GM12878 (cell line): Measurements from ENCODE around the gene PRR35. TPM values are rescaled to one million over a fixed set of nuclear protein-coding genes. Genes with fewer than 3 reads are reported as not detected.

Experiments used
- ATAC-seq: fragments of 200-7000 bp; cut with Tn5 transposase; 3 replicates; pipeline ENCODE4 v1.9.1; 2020; ENCODE audit warnings: mild to moderate bottlenecking, moderate library complexity
- BruUV-seq: library from RNA; stranded (reverse); fragments of 400-500 nt; replicated peaks from 2 replicates; lab custom pipeline; 2021; lab: Mats Ljungman, UMichigan
- CTCF ChIA-PET: fragments of 300-600 bp; sonication (Branson Sonifier 250); formaldehyde crosslinking; extraction: SDS; loops from one replicate; lab custom pipeline; 2021; ENCODE audit warnings: inconsistent platforms; lab: Yijun Ruan, JAX
- POLR2A ChIA-PET: fragments of 350-600 bp; formaldehyde crosslinking; extraction: SDS; loops from one replicate; lab custom pipeline; 2021; ENCODE audit warnings: inconsistent platforms; lab: Charles Lee
- RAD21 ChIA-PET: fragments of 300-600 bp; sonication (Branson Sonifier 250); formaldehyde crosslinking; loops from one replicate; lab custom pipeline; 2023; ENCODE audit warnings: antibody characterized with exemption; ENCODE audit not compliant: unreplicated experiment; lab: Charles Lee
- SMC1A ChIA-PET: fragments of 300-600 bp; sonication (Branson Sonifier 250); formaldehyde crosslinking; loops from one replicate; lab custom pipeline; 2023; ENCODE audit not compliant: unreplicated experiment, uncharacterized antibody; lab: Charles Lee
- DNase-seq: peaks from one replicate; pipeline ENCODE4 v3.0.0-alpha.2; 2011; ENCODE audit warnings: low read depth, low spot score
- FAIRE-seq: peaks from 3 replicates; lab custom pipeline; 2011; peaks lifted over from hg19 to GRCh38; lab: Jason Lieb, UNC
- H2AFZ ChIP-seq: 2 replicates; pipeline ENCODE4 v1.6.0; 2011; ENCODE audit warnings: low read depth, low read length, control low read depth; ENCODE audit not compliant: control insufficient read depth
- H3K27ac ChIP-seq: 2 replicates; pipeline ENCODE4 v1.5.1; 2011; ENCODE audit warnings: control low read depth; ENCODE audit not compliant: control insufficient read depth, insufficient read depth
- H3K27me3 ChIP-seq, 2 experiments: replicated peaks in 1 of 2; 2 replicates each; pipeline versions ENCODE4 v1.6.0 to v1.6.1; 2011; ENCODE audit warnings: low read length in 1 of 2; ENCODE audit not compliant: control insufficient read depth in 2 of 2, insufficient read depth in 2 of 2
- H3K36me3 ChIP-seq, 2 experiments: 2 replicates each; pipeline ENCODE4 v1.5.1; 2011; ENCODE audit warnings: low read length in 1 of 2; ENCODE audit not compliant: control insufficient read depth in 2 of 2, insufficient read depth in 2 of 2
- H3K4me1 ChIP-seq: 2 replicates; pipeline ENCODE4 v1.6.1; 2011; ENCODE audit warnings: mild to moderate bottlenecking, low read length, moderate library complexity, mixed read lengths; ENCODE audit not compliant: control insufficient read depth, insufficient read depth
- H3K4me2 ChIP-seq: 2 replicates; pipeline ENCODE4 v1.6.0; 2011; ENCODE audit warnings: control low read depth; ENCODE audit not compliant: control insufficient read depth, insufficient read depth
- H3K4me3 ChIP-seq: fragments of 200-600 bp; sonication (generic); 2 replicates; pipeline ENCODE4 v1.5.1; 2016
- H3K79me2 ChIP-seq: 2 replicates; pipeline ENCODE4 v1.6.0; 2011; ENCODE audit warnings: low read length; ENCODE audit not compliant: control insufficient read depth, insufficient read depth
- H3K9ac ChIP-seq: 2 replicates; pipeline ENCODE4 v1.8.0; 2011; ENCODE audit warnings: low read length, control low read depth, mixed read lengths; ENCODE audit not compliant: control insufficient read depth, insufficient read depth
- H3K9me3 ChIP-seq: replicated peaks from 3 replicates; pipeline ENCODE4 v1.5.1; 2011; ENCODE audit warnings: mild to moderate bottlenecking, low read length; ENCODE audit not compliant: control insufficient read depth, insufficient read depth
- H4K20me1 ChIP-seq: 2 replicates; pipeline ENCODE4 v1.6.0; 2011; ENCODE audit not compliant: control insufficient read depth, insufficient read depth
- BACH1 ChIP-seq: fragments of 450-650 bp; IDR thresholded peaks from 2 replicates; pipeline ENCODE4 v1.6.1; 2017; ENCODE audit warnings: mild to moderate bottlenecking, borderline replicate concordance
- BHLHE40 ChIP-seq, 2 experiments: fragments of 450-650 bp in 1 of 2; IDR thresholded peaks; 2 replicates each; pipeline ENCODE4 v1.6.1; 2011 to 2017; ENCODE audit warnings: low read depth in 2 of 2, borderline replicate concordance in 1 of 2, improper control_type of control experiment in 1 of 2, low read length in 1 of 2, mild to moderate bottlenecking in 1 of 2
- E2F4 ChIP-seq: IDR thresholded peaks from 2 replicates; pipeline ENCODE4 v1.6.1; 2012; ENCODE audit warnings: low read depth, low read length, improper control_type of control experiment
- GABPA ChIP-seq: IDR thresholded peaks from 2 replicates; pipeline ENCODE4 v1.6.1; 2014; ENCODE audit warnings: antibody characterized with exemption, low read depth, mild to moderate bottlenecking, inconsistent platforms
- IRF5 ChIP-seq: fragments of 450-650 bp; IDR thresholded peaks from 2 replicates; pipeline ENCODE4 v1.6.1; 2017; ENCODE audit warnings: borderline replicate concordance
- POLR2AphosphoS5 ChIP-seq: IDR thresholded peaks from 2 replicates; pipeline ENCODE4 v1.6.1; 2011; ENCODE audit warnings: mild to moderate bottlenecking, low read length, inconsistent platforms
- RB1 ChIP-seq: fragments of 450-650 bp; formaldehyde crosslinking; IDR thresholded peaks from 2 replicates; pipeline ENCODE4 v1.6.1; 2017; ENCODE audit warnings: mild to moderate bottlenecking, borderline replicate concordance
- ZNF274 ChIP-seq: IDR thresholded peaks from one replicate; pipeline ENCODE4 v1.8.0; 2011; ENCODE audit not compliant: insufficient read length, insufficient read depth
- WGBS: methylation state at CpG from one replicate; pipeline ENCODE4 v1.1.6; 2016; ENCODE audit warnings: low lambda C conversion rate; ENCODE audit not compliant: insufficient replicate concordance, insufficient coverage; ENCODE audit errors: missing lambda C conversion rate; 5-methylcytosine and 5-hydroxymethylcytosine counted together
- in situ Hi-C: fragments of 300-500 bp; cut with MboI; formaldehyde crosslinking; loops from 9 replicates; pipeline ENCODE4 v1.14.3; 2018; ENCODE audit warnings: mixed read lengths
- intact Hi-C: fragments of 100-400 bp; cut with micrococcal nuclease; formaldehyde crosslinking; loops from one replicate; pipeline ENCODE4 v1.14.2; 2022; ENCODE audit not compliant: unreplicated experiment
- polyA plus RNA-seq, 11 experiments: library from polyadenylated mRNA; depleted of rRNA in 4 of 11; unstranded in 6 of 11; stranded (reverse) in 5 of 11; fragments of >200 nt; fragmentation: Nextera tagmentation in 4 of 11; fragmentation: Illumina TruSeq in 1 of 11; extraction: Ambion mirVana in 4 of 11; extraction: Trizol in 1 of 11; gene quantifications; 1 replicate in 1 of 11; 2 replicates in 10 of 11; pipeline versions ENCODE4 v1.2.1 to v1.2.3, GENCODE V29; 2011 to 2016; ENCODE audit warnings: inconsistent platforms in 2 of 11, missing spikeins in 2 of 11, low read depth in 1 of 11
- total RNA-seq, 4 experiments: library from RNA; depleted of rRNA in 3 of 4; stranded (reverse); fragments of >200 nt in 3 of 4; fragmentation: Illumina TruSeq in 1 of 4; extraction: Trizol in 1 of 4; gene quantifications; 2 replicates each; pipeline versions ENCODE4 v1.2.1 to v1.2.3, GENCODE V29; 2013 to 2021
- TF ChIP-seq, protein P1 (sequence below): fragments of 450-650 bp; IDR thresholded peaks from 2 replicates; pipeline ENCODE4 v1.6.1; 2016; ENCODE audit warnings: mild to moderate bottlenecking, moderate library complexity, borderline replicate concordance
- TF ChIP-seq, protein P2 (sequence below): fragments of 450-650 bp; IDR thresholded peaks from 2 replicates; pipeline ENCODE4 v1.6.1; 2017; ENCODE audit warnings: mild to moderate bottlenecking, moderate library complexity

PRR35 gene
- total and polyA plus RNA-seq, 10 of the 15 experiments (the other 5 are each of a cell fraction or from before 2014, with no cell fraction given) = not detected

DNA sequence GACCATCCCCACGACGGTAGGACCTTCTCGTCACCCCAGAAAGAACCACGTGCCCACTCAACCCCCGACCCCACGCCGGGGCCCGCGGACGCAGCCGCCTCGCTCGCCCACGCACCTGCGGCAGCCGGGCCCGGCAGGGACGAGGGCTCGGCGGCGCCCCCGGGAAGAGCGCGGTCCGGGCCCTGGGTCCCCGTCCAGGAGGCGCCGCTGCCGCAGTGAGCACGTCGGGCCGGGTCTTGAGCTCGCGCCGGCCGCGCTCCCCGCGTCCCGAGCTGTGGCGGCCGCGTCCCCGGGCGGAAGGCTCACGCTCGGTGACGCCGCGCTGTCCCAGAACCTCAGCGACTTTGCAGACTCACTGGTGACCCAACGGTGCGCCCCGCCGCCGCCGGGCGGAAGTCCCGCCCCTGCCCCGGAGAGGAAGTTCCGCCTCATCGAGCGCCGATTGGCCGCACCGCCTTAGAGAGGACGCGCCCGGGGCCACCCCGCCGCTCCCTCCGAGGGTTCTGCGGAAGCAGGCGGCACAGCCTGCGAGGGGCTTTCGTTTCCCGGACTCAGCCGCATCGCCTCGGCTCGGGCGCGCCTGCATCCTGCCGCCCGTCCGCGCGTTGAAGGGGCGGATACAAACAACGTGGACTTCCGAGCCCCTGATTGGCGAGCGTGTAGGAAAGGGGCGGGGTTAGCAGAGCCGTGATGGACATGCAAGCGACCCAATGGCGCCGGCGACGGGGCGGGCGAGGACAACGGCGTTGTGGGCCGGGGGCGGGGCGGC, 28.9 kb downstream of the PRR35 start:
- in situ Hi-C loops = no loop called here
- POLR2A ChIA-PET = interaction anchor here (0.7 to 2.5 kb wide), 6 partner anchors 18 to 492 kb away, joined by 3 to 7 read pairs (median 4); partner anchors contain the start of genes METTL26 and NHLRC4
- H3K79me2 ChIP-seq = peaks cover 28% of the 10 kb centered on the region
- TF ChIP-seq, protein P1, sequence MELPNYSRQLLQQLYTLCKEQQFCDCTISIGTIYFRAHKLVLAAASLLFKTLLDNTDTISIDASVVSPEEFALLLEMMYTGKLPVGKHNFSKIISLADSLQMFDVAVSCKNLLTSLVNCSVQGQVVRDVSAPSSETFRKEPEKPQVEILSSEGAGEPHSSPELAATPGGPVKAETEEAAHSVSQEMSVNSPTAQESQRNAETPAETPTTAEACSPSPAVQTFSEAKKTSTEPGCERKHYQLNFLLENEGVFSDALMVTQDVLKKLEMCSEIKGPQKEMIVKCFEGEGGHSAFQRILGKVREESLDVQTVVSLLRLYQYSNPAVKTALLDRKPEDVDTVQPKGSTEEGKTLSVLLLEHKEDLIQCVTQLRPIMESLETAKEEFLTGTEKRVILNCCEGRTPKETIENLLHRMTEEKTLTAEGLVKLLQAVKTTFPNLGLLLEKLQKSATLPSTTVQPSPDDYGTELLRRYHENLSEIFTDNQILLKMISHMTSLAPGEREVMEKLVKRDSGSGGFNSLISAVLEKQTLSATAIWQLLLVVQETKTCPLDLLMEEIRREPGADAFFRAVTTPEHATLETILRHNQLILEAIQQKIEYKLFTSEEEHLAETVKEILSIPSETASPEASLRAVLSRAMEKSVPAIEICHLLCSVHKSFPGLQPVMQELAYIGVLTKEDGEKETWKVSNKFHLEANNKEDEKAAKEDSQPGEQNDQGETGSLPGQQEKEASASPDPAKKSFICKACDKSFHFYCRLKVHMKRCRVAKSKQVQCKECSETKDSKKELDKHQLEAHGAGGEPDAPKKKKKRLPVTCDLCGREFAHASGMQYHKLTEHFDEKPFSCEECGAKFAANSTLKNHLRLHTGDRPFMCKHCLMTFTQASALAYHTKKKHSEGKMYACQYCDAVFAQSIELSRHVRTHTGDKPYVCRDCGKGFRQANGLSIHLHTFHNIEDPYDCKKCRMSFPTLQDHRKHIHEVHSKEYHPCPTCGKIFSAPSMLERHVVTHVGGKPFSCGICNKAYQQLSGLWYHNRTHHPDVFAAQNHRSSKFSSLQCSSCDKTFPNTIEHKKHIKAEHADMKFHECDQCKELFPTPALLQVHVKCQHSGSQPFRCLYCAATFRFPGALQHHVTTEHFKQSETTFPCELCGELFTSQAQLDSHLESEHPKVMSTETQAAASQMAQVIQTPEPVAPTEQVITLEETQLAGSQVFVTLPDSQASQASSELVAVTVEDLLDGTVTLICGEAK = peak; percentile 93
- TF ChIP-seq ZNF274 (no peak), BACH1 (peak; percentile 94), RB1 (peak; percentile 43; the same call in 1 of the 2 replicates), POLR2AphosphoS5 (peak; percentile 71), E2F4 (no peak), BHLHE40 (IDR thresholded peaks at IDR 0.05; ENCODE audit: borderline replicate concordance in 1 of 2, low read depth in 2 of 2, low read length in 1 of 2) (peak; percentile 17 to 72; a peak in 2 of 4 replicates), GABPA (peak; percentile 95), IRF5 (no peak)
- TF ChIP-seq, protein P2, sequence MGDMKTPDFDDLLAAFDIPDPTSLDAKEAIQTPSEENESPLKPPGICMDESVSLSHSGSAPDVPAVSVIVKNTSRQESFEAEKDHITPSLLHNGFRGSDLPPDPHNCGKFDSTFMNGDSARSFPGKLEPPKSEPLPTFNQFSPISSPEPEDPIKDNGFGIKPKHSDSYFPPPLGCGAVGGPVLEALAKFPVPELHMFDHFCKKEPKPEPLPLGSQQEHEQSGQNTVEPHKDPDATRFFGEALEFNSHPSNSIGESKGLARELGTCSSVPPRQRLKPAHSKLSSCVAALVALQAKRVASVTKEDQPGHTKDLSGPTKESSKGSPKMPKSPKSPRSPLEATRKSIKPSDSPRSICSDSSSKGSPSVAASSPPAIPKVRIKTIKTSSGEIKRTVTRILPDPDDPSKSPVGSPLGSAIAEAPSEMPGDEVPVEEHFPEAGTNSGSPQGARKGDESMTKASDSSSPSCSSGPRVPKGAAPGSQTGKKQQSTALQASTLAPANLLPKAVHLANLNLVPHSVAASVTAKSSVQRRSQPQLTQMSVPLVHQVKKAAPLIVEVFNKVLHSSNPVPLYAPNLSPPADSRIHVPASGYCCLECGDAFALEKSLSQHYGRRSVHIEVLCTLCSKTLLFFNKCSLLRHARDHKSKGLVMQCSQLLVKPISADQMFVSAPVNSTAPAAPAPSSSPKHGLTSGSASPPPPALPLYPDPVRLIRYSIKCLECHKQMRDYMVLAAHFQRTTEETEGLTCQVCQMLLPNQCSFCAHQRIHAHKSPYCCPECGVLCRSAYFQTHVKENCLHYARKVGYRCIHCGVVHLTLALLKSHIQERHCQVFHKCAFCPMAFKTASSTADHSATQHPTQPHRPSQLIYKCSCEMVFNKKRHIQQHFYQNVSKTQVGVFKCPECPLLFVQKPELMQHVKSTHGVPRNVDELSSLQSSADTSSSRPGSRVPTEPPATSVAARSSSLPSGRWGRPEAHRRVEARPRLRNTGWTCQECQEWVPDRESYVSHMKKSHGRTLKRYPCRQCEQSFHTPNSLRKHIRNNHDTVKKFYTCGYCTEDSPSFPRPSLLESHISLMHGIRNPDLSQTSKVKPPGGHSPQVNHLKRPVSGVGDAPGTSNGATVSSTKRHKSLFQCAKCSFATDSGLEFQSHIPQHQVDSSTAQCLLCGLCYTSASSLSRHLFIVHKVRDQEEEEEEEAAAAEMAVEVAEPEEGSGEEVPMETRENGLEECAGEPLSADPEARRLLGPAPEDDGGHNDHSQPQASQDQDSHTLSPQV = 0 out of 2 replicates have a peak, but pooled peaks have one; percentile 43

More for the DNA sequence above, 28.9 kb downstream of the PRR35 start:
- no peaks in the 10 kb centered on the region for H4K20me1 ChIP-seq
- no peaks in the 10 kb centered on the region for H3K27me3 ChIP-seq
- peak overlapping the region; percentile 87 for H2AFZ ChIP-seq
- peak overlapping the region; percentile 81 for H3K9ac ChIP-seq
- intact Hi-C loops = loop anchor here (1.0 kb wide), 1 partner anchor 47 kb away; the partner anchor contains the start of gene METTL26
- peak; percentile 86 for FAIRE-seq
- ChIA-PET CTCF (interaction anchor here (1.8 kb wide), 1 partner anchor 10 kb away, joined by 5 read pairs; no protein-coding TSS in a partner anchor), SMC1A (no interaction called here), RAD21 (no interaction called here)
- H3K9me3 ChIP-seq = no peaks in the 10 kb centered on the region
- no peaks in the 10 kb centered on the region for H3K36me3 ChIP-seq
- no TSS peak for BruUV-seq
- under 1% methylated on average over 104 of the region's 107 CpGs for WGBS
- peak overlapping the region; percentile 90 for H3K4me2 ChIP-seq
- peak overlapping the region; percentile 85 for H3K27ac ChIP-seq
- peak overlapping the region; percentile 94 for H3K4me3 ChIP-seq
- peak; percentile 75 for DNase-seq
- H3K4me1 ChIP-seq = peaks cover 15% of the 10 kb centered on the region
- peak; percentile 87 for ATAC-seq
